IMR-90 (cell line): ENCODE results near the gene SEC14L1. TPM values are rescaled to one million over a fixed set of nuclear protein-coding genes. Genes with fewer than 3 reads are reported as not detected.
"Not testable (repeated sequence)": the region's sequence is repeated elsewhere in the genome, so short reads cannot be mapped to it uniquely, and the experiment has no call there.

Experiments used
- ATAC-seq: fragments of 200-7000 bp; cut with Tn5 transposase; 2 replicates; pipeline ENCODE4 v1.9.1; 2020; ENCODE audit warnings: low read depth, mild to moderate bottlenecking, moderate library complexity
- BruUV-seq: library from RNA; stranded (reverse); fragments of 400-500 nt; replicated peaks from 2 replicates; lab custom pipeline; 2021; lab: Mats Ljungman, UMichigan
- CTCF ChIA-PET: fragments of 300-600 bp; formaldehyde crosslinking; extraction: SDS; loops from one replicate; lab custom pipeline; 2021; ENCODE audit warnings: antibody characterized with exemption; lab: Yijun Ruan, JAX
- POLR2A ChIA-PET: fragments of 300-600 bp; sonication (Branson Sonifier 250); formaldehyde crosslinking; loops from one replicate; lab custom pipeline; 2022; ENCODE audit warnings: antibody characterized with exemption; ENCODE audit not compliant: unreplicated experiment; lab: Charles Lee
- DNase-seq: peaks from one replicate; pipeline ENCODE4 v3.0.0; 2013
- H2AFZ ChIP-seq: replicated peaks from 2 replicates; pipeline ENCODE3; 2013; ENCODE audit warnings: low read length, mild to moderate bottlenecking; ENCODE audit not compliant: poor library complexity
- H2AK5ac ChIP-seq: 2 replicates; pipeline ENCODE4 v1.6.1; 2013; ENCODE audit warnings: low read depth, low read length, inconsistent platforms
- H2AK9ac ChIP-seq: replicated peaks from 2 replicates; pipeline ENCODE3; 2013; ENCODE audit warnings: mild to moderate bottlenecking, low read depth, low read length, moderate library complexity; ENCODE audit not compliant: poor library complexity
- H2BK120ac ChIP-seq: 2 replicates; pipeline ENCODE4 v1.6.1; 2013; ENCODE audit warnings: low read depth, low read length, inconsistent platforms
- H2BK15ac ChIP-seq: 3 replicates; pipeline ENCODE4 v1.6.1; 2013; ENCODE audit warnings: low read depth, low read length, inconsistent platforms
- H2BK20ac ChIP-seq: 2 replicates; pipeline ENCODE4 v1.6.1; 2013; ENCODE audit warnings: low read depth, mild to moderate bottlenecking, inconsistent platforms, low read length, moderate library complexity
- H2BK5ac ChIP-seq: 2 replicates; pipeline ENCODE4 v1.6.1; 2013; ENCODE audit warnings: mild to moderate bottlenecking, low read depth, low read length, inconsistent platforms; ENCODE audit not compliant: poor library complexity, severe bottlenecking
- H3K14ac ChIP-seq: replicated peaks from 2 replicates; pipeline ENCODE4 v1.6.1; 2013; ENCODE audit warnings: low read depth, low read length, inconsistent platforms
- H3K18ac ChIP-seq: 2 replicates; pipeline ENCODE4 v1.6.1; 2013; ENCODE audit warnings: low read depth, low read length, control low read depth
- H3K23ac ChIP-seq: 2 replicates; pipeline ENCODE4 v1.6.1; 2013; ENCODE audit warnings: low read depth, low read length, inconsistent platforms
- H3K27ac ChIP-seq: 2 replicates; pipeline ENCODE4 v1.5.1; 2013; ENCODE audit warnings: mild to moderate bottlenecking, control low read depth, low read length; ENCODE audit not compliant: insufficient read depth
- H3K27me3 ChIP-seq: 2 replicates; pipeline ENCODE4 v1.6.1; 2013; ENCODE audit warnings: low read length; ENCODE audit not compliant: control insufficient read depth, insufficient read depth
- H3K36me3 ChIP-seq: 2 replicates; pipeline ENCODE4 v1.6.1; 2013; ENCODE audit warnings: low read length, mixed read lengths; ENCODE audit not compliant: control insufficient read depth, insufficient read depth
- H3K4ac ChIP-seq: 2 replicates; pipeline ENCODE4 v1.6.1; 2013; ENCODE audit warnings: low read depth, low read length, inconsistent platforms
- H3K4me1 ChIP-seq: 2 replicates; pipeline ENCODE4 v1.6.1; 2013; ENCODE audit warnings: low read length, mixed read lengths; ENCODE audit not compliant: control insufficient read depth, insufficient read depth
- H3K4me2 ChIP-seq: 2 replicates; pipeline ENCODE4 v1.6.1; 2013; ENCODE audit warnings: low read depth, mild to moderate bottlenecking, control low read depth, low read length, moderate library complexity
- H3K4me3 ChIP-seq: 2 replicates; pipeline ENCODE4 v1.5.1; 2013; ENCODE audit warnings: low read depth, mild to moderate bottlenecking, control low read depth, low read length, moderate library complexity; ENCODE audit not compliant: insufficient read depth
- H3K56ac ChIP-seq: 2 replicates; pipeline ENCODE4 v1.6.1; 2013; ENCODE audit warnings: low read length, inconsistent platforms; ENCODE audit not compliant: insufficient read depth; ENCODE audit errors: extremely low read depth
- H3K79me1 ChIP-seq, 2 experiments: 2 replicates each; pipeline ENCODE4 v1.6.1; 2013; ENCODE audit warnings: low read length in 2 of 2, inconsistent platforms in 1 of 2, low read depth in 1 of 2
- H3K9ac ChIP-seq: 2 replicates; pipeline ENCODE4 v1.6.1; 2013; ENCODE audit warnings: low read depth, low read length, control low read depth
- H3K9me1 ChIP-seq: 2 replicates; pipeline ENCODE4 v1.6.1; 2013; ENCODE audit warnings: low read length, inconsistent platforms; ENCODE audit not compliant: insufficient read depth
- H3K9me3 ChIP-seq: 2 replicates; pipeline ENCODE4 v1.6.1; 2013; ENCODE audit warnings: low read length; ENCODE audit not compliant: control insufficient read depth, insufficient read depth
- H4K20me1 ChIP-seq: 2 replicates; pipeline ENCODE4 v1.6.1; 2013; ENCODE audit warnings: low read length, inconsistent platforms; ENCODE audit not compliant: insufficient read depth
- H4K5ac ChIP-seq: 2 replicates; pipeline ENCODE4 v1.6.1; 2013; ENCODE audit warnings: mild to moderate bottlenecking, low read depth, low read length, control low read depth
- H4K8ac ChIP-seq, 2 experiments: 2 replicates each; pipeline ENCODE4 v1.6.1; 2013; ENCODE audit warnings: low read depth in 2 of 2, low read length in 2 of 2, control low read depth in 1 of 2, inconsistent platforms in 1 of 2
- H4K91ac ChIP-seq: 2 replicates; pipeline ENCODE4 v1.6.1; 2013; ENCODE audit warnings: low read depth, low read length, inconsistent platforms; ENCODE audit not compliant: insufficient read depth
- BHLHE40 ChIP-seq: fragments of 150-350 bp; IDR thresholded peaks from 2 replicates; pipeline ENCODE4 v1.6.1; 2016; ENCODE audit warnings: mild to moderate bottlenecking, low read depth, low read length
- WGBS, 2 experiments: methylation state at CpG; one replicate each; pipeline versions ENCODE4 v1.1.5 to v1.1.7; 2013; ENCODE audit warnings: missing lambda C conversion rate in 2 of 2; ENCODE audit not compliant: insufficient read length in 1 of 2; ENCODE audit errors: extremely low coverage in 2 of 2; 5-methylcytosine and 5-hydroxymethylcytosine counted together
- dilution Hi-C: fragments of 300-500 bp; cut with HindIII; formaldehyde crosslinking; loops from one replicate; pipeline ENCODE4 v1.14.3; 2018; ENCODE audit warnings: low sequenced_read_pairs; ENCODE audit not compliant: unreplicated experiment
- in situ Hi-C: fragments of 300-500 bp; cut with MboI; formaldehyde crosslinking; loops from 3 replicates; pipeline ENCODE4 v1.14.3; 2019; ENCODE audit warnings: low sequenced_read_pairs, inconsistent platforms, mixed read lengths
- intact Hi-C: fragments of 100-400 bp; cut with micrococcal nuclease; formaldehyde crosslinking; loops from 2 replicates; pipeline ENCODE4 v1.10.0; 2022
- polyA plus RNA-seq, 3 experiments: library from polyadenylated mRNA; depleted of rRNA; stranded (reverse); fragments of >200 nt; gene quantifications; 2 replicates each; pipeline ENCODE4 v1.2.3, GENCODE V29; 2012; ENCODE audit warnings: low replicate concordance in 1 of 3
- total RNA-seq: library from RNA; depleted of rRNA; stranded (reverse); fragments of >200 nt; gene quantifications from 2 replicates; pipeline ENCODE4 v1.2.3, GENCODE V29; 2012

Gene SEC14L1
- total and polyA plus RNA-seq, 2 of the 4 experiments (the other 2 are of a cell fraction), result 24.9 to 35.8 TPM

- no peak for TF ChIP-seq BHLHE40
Measured at GRCh38 chr17:77109764-77110359, 30.9 kb upstream of the SEC14L1 start (continued).

- POLR2A ChIA-PET, CTCF ChIA-PET: not testable (repeated sequence)
Measured at GRCh38 chr17:77111165-77111933, 29.4 kb upstream of the SEC14L1 start.

More at GRCh38 chr17:77111165-77111933, 29.4 kb upstream of the SEC14L1 start:
- intact Hi-C loops, H2BK5ac ChIP-seq, H2AFZ ChIP-seq, H2BK20ac ChIP-seq, in situ Hi-C loops, H3K9me1 ChIP-seq, H3K27ac ChIP-seq, H2AK9ac ChIP-seq, H3K18ac ChIP-seq, ATAC-seq, BruUV-seq, H3K23ac ChIP-seq, H4K8ac ChIP-seq, H3K79me1 ChIP-seq, H3K9ac ChIP-seq, H4K91ac ChIP-seq, H2AK5ac ChIP-seq, H2BK15ac ChIP-seq, H3K9me3 ChIP-seq, H3K4me3 ChIP-seq, H3K56ac ChIP-seq, H4K5ac ChIP-seq, H4K20me1 ChIP-seq, H3K27me3 ChIP-seq, dilution Hi-C loops, H3K14ac ChIP-seq, DNase-seq, H3K36me3 ChIP-seq, H3K4me1 ChIP-seq, H3K4ac ChIP-seq, H2BK120ac ChIP-seq, H3K4me2 ChIP-seq: not testable (repeated sequence)
- WGBS, 2 experiments, result 100% methylated on average over 1 of the region's 11 CpGs
